HG02571 (cell line): ENCODE data around the gene SMG9.
"Not testable (repeated sequence)": the region's sequence is repeated elsewhere in the genome, so short reads cannot be mapped to it uniquely, and the experiment has no call there.

Experiments
- ATAC-seq: cut with Tn5 transposase; IDR thresholded peaks from one replicate; pipeline ENCODE4 v1.9.1; 2021; ENCODE audit warnings: mild to moderate bottlenecking, moderate library complexity; ENCODE audit not compliant: unreplicated experiment

SMG9 gene

GRCh38 chr19:43695985-43696704, 58.6 kb downstream of the SMG9 start:
- no peak for ATAC-seq

DNA sequence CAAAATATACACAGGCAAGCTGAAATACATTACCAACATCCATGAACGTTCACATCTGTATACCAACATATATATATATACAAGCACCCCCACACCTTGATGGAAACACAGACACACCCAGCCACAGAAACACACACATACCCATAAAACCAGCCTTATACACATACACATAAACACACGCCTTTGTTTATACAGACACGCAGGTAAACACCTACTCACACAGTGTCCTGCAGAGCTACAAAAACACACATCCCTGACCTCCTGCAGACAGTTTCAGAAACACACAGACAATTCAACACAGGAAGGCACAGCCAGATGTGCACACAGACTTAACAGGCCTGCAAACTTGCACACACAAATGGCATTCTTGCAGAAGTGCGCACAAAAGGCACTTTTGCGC, 60.2 kb downstream of the SMG9 start:
- no peak for ATAC-seq

DNA sequence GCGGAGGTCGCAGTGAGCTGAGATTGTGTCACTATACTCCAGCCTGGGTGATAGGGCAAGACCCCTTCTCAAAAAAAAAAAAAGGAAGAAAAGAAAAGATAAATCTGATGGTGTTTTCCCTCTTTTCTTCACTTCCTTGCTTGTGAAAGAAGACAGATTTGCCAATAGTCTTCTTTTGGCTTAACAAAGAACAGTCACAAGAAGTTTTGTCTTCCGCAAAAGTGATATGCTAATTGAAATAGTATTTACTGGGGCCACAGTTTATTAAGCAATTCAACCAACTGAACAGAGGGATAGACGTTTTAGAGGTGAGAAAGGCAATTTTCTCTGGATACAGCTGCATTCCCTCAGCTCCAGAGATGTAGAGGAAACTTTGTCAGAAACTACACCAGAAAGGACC, 61.9 kb downstream of the SMG9 start:
- no peak for ATAC-seq

GRCh38 chr19:43692385-43692784, 62.4 kb downstream of the SMG9 start:
- no peak for ATAC-seq

DNA sequence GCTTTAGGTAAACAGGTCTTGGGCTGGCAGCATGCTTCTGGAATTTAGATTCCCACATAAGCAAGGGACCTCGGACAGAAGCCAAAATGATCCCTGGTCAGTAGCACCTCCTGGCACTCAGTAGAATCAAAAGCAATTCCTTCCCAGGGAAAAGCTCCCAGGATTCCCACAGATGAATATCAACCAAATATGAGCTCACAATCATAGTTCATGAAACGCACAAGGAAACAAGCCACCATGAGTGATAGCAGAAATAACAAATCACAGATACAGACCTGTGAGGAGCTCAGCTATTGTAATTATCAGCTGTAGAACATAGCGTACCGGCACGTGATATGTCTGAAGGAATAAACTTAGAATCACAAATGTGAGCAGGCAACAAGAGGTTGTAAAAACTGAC, 63.0 kb downstream of the SMG9 start:
- ATAC-seq = no peak

GRCh38 chr19:43690890-43691289, 63.9 kb downstream of the SMG9 start:
- no peak for ATAC-seq

DNA sequence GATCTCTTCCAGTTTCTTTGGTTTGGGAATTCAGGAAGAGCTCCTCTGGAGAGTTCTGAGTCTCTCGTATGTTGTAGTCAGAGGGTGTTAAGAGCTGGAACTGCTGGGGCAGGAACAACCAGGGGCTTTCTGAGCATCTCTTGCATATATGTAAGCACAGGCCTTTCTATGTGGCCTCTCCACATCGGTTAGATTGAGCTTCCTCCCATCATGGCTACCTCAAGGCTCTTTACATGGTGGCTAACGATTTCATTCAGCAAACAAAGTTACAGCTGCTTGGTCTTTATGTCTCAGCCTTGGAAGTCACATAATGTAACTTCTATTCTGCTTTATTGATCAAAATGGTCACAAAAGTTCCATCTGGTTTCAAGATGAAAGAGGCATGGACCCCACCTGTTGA, 64.3 kb downstream of the SMG9 start:
- ATAC-seq = no peak

GRCh38 chr19:43688059-43688701, 66.6 kb downstream of the SMG9 start:
- ATAC-seq = no peak

GRCh38 chr19:43687660-43687997, 67.1 kb downstream of the SMG9 start:
- no peak for ATAC-seq

- ATAC-seq = no peak
These were observed 70.4 kb downstream of the SMG9 start for GRCh38 chr19:43684326-43684725.

DNA sequence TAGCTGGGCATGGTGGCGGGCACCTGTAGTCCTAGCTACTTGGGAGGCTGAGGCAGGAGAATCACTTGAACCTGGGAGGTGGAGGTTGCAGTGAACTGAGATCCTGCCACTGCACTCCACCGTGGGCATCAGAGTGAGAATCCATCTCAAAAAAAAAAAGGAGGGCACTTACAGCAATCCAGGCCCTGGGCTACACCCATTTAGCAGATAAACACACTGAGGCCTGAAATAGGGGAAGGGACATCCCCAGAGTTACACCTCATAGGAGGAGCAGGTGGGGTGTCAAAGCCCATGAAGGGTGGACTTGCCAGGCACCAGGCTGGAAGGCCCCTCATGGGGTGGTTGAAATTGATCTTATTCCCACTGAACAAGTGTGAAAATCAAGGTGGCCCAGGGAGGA, 70.9 kb downstream of the SMG9 start:
- ATAC-seq = no peak

- no peak for ATAC-seq
These were observed 71.7 kb downstream of the SMG9 start for GRCh38 chr19:43682824-43683661.

DNA sequence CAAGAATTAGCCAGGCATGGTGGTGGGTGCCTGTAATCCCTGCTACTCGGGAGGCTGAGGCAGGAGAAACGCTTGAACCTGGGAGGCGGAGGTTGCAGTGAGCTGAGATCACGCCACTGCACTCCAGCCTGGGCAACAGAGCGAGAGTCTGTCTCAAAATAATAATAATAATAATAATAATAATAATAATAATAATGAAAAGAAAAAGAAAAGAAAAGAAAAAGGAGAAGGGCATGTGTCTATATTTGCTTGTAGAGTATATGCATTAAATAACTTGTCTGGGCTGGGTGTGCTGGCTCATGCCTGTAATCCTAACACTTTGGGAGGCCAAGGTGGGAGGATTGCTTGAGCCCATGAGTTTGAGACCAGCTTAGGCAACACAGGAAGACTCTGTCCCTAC, 72.5 kb downstream of the SMG9 start:
- ATAC-seq = not testable (repeated sequence)

- no peak for ATAC-seq
These were observed 72.9 kb downstream of the SMG9 start for GRCh38 chr19:43681821-43682220.

DNA sequence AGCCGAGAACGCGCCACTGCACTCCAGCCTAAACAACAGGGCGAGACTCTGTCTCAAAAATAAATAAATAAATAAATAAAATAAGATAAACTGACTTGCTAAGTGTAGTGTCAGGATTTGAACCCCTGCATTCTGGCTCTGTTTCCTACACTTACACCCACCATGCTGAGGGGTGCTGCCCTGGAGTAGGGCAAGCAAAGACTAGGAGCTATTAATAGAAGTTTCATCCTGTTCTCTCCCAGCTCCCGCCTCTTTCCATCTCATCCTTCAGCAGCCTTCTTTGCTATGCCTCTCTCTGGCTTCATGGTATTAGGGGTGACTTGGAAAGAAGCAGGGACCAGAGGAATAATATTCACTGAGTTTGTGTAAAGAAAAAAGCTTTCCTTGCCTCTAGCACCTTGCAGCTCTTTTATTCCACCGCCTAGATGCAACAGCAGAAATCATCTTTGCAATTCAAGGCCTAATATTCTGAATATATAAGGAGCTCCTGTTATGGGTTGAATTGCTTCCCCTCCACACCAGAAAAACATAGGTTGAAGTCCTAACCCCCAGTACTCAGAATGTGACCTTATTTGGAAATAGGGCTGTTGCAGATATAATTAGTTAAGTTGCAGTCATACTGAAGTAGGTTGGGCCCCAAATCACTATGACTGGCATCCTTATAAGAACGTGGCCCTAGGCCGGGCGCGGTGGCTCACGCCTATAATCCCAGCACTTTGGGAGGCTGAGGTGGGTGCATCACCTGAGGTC, 76.1 kb downstream of the SMG9 start:
- ATAC-seq = no peak
